ENCODE data around the gene HIF1AN.

HIF1AN gene

DNA sequence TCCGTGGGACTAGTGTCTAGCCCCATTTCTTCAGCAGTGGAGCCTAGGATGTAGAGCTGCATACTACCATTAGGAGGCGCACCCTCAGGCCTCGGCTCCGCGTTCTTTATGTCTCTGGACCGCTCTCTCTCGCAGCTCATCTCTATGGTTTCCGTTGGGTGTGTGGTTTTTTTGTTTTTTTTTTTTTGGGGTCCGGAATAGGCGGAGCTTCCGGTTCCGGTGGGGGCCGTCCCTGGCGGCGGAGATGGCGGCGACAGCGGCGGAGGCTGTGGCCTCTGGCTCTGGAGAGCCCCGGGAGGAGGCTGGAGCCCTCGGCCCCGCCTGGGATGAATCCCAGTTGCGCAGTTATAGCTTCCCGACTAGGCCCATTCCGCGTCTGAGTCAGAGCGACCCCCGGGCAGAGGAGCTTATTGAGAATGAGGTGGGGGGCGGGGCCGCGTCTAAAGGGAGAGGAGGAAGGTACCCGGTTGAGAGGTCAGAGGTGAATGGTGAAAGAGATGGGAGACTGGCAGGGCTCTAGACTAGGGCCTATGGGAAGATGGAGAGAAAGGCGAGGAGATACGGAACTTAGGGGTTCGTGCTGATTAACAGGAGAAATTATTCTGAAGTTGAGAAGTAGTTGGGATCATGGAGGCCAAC is at the start of gene HIF1AN:
Gene HIF1AN, plus strand, starts transcription at position 229 of the 639 bp plus-strand sequence. Its CDS starts 16 bp downstream, at position 245.
- peak within 1 kb of the TSS; percentile 90 for H3K4me3 ChIP-seq (ENCODE audit: low read length)
- TF ChIP-seq, protein P1, sequence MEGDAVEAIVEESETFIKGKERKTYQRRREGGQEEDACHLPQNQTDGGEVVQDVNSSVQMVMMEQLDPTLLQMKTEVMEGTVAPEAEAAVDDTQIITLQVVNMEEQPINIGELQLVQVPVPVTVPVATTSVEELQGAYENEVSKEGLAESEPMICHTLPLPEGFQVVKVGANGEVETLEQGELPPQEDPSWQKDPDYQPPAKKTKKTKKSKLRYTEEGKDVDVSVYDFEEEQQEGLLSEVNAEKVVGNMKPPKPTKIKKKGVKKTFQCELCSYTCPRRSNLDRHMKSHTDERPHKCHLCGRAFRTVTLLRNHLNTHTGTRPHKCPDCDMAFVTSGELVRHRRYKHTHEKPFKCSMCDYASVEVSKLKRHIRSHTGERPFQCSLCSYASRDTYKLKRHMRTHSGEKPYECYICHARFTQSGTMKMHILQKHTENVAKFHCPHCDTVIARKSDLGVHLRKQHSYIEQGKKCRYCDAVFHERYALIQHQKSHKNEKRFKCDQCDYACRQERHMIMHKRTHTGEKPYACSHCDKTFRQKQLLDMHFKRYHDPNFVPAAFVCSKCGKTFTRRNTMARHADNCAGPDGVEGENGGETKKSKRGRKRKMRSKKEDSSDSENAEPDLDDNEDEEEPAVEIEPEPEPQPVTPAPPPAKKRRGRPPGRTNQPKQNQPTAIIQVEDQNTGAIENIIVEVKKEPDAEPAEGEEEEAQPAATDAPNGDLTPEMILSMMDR (conservative IDR thresholded peaks at IDR 0.05; ENCODE audit: low read depth, low read length) = peak; percentile 96

DNA sequence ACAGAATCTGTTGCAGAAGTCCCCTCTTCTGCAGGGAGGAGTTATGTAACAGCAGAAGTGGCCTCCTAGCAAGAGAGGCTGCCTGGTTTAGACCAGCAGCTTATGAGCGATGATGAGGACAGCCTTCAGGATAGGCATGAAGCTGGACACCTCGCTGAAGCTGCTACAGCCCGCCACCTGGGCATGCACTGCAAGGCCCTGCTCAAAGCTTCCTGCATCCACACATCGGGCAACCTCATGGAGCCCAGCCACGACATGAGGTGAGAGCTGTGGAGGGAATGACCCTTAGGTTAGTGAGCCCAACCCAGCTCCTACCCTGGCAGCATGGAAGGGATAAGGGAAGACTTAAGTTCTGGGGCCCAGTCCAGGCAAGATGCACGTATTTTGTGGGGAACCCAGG is 48.2 kb upstream of the HIF1AN start:
- no peak for DNase-seq (ENCODE audit: low read depth)
- no peak overlapping the region for H3K4me3 ChIP-seq (ENCODE audit: low read length)
- TF ChIP-seq, protein P1 (conservative IDR thresholded peaks at IDR 0.05; ENCODE audit: low read depth, low read length) = no peak

More for the DNA sequence above, at the start of gene HIF1AN:
- DNase-seq (ENCODE audit: low read depth) = peak; percentile 84

DNA sequence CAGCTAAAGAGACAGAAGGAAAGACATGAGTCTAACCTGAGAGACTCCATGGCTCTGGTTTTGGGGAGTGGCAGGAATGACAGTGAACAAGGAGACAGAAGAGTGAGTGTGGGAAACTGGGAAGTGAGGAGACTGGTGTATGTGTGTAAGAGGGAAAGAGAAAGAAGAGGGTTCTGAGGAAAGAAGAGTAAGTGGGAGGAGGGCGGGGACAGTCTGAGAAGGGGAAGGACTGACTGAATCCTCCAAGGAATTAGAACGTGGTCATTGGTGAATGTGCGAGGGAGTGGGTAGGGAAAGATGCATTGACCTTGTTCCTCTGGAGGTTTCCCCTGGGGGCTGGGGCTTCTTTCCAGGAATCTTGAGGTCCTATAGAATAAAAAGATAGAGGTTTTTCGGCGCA is 46.3 kb upstream of the HIF1AN start:
- H3K4me3 ChIP-seq (ENCODE audit: low read length) = no peak overlapping the region
- DNase-seq (ENCODE audit: low read depth) = no peak
- TF ChIP-seq, protein P1 (conservative IDR thresholded peaks at IDR 0.05; ENCODE audit: low read depth, low read length) = no peak

DNA sequence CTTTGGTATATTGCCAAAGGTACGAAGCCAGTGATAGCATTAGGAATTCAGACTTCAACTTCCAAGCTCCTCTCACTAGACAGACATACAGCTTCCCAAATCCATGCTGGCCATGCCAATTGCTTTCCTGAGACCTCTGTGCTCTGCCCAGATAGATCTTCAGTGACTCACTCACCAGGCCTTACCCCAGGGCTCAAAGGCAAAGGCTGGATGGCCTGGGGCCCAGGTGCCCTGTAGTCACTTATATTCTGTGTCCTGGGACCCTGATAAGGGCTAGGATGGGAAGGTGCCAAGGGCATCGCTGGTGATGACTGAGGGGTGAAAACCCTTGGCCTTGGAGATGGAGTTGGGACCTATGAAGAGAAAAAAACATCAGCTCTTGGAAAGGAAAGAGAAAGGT is 45.2 kb upstream of the HIF1AN start:
- DNase-seq (ENCODE audit: low read depth) = no peak
- TF ChIP-seq, protein P1 (conservative IDR thresholded peaks at IDR 0.05; ENCODE audit: low read depth, low read length) = no peak
- no peak overlapping the region for H3K4me3 ChIP-seq (ENCODE audit: low read length)

DNA sequence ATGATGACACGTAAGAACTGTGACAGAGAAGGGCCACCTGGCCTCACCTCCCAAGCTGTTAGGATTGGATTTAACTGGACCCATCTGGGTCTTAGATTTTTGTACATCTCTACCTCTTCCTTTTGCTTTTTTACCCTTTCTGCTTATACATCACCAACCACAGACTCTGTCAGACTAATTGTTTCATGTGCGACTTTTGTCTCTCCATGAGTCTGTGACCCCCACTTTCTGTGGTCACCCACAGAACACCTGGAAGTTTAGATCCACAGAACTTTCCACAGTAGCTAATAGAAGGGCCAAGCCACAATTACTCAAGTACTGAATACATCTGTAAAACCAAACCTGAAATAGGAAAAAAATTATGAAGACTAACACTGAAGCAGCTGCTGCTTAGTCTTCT is 39.2 kb upstream of the HIF1AN start:
- H3K4me3 ChIP-seq (ENCODE audit: low read length) = no peak overlapping the region
- DNase-seq (ENCODE audit: low read depth) = no peak
- TF ChIP-seq, protein P1 (conservative IDR thresholded peaks at IDR 0.05; ENCODE audit: low read depth, low read length) = no peak

DNA sequence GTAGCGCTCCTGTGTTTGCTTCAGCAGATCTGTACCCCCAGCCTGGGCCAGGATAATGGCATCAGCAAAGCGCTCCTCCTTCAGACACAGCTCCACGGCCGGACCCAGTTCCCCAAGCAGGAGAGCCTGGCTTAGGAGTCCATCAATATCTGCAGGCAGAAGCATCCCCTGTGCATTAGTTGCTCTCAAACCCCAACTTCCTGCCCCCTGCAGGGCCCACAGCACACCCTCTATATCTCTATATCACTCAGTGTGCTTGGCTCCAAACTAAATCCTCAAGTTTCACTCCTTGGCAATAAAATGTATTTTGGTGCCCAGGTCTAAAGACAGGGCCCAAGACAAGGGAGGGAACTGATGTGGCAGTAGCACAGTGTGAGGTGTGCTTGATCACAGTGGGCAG is 37.7 kb upstream of the HIF1AN start:
- no peak for DNase-seq (ENCODE audit: low read depth)
- TF ChIP-seq, protein P1 (conservative IDR thresholded peaks at IDR 0.05; ENCODE audit: low read depth, low read length) = no peak
- H3K4me3 ChIP-seq (ENCODE audit: low read length) = no peak overlapping the region

DNA sequence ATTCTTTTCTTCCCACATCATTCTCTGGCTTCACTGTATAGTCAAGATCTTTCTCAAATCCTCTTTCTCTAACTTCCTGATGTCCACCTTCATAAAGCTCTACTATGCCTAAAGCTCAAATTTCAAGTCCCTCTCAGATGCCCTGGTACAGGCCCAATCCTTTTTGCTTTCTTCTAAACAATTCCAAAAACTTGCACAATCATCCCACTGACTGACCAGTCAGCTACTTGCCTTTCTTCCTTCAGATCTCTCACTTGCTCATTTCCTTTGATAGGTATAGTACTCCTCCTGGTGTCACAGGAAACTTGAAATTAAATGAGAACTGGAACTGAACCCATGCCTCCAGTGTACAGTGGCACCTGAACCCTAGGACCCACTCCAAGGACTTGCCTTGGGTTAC is 34.3 kb upstream of the HIF1AN start:
- TF ChIP-seq, protein P1 (conservative IDR thresholded peaks at IDR 0.05; ENCODE audit: low read depth, low read length) = no peak
- DNase-seq (ENCODE audit: low read depth) = no peak
- H3K4me3 ChIP-seq (ENCODE audit: low read length) = no peak overlapping the region

All from retinal pigment epithelial cell (primary cell).